HL-60 (cell line): Measurements from ENCODE around the gene COBL.

Experiments
- CTCF ChIP-seq: IDR thresholded peaks from one replicate; pipeline ENCODE4 v1.5.1; 2011; ENCODE audit warnings: low read length, control low read depth, inconsistent platforms; ENCODE audit not compliant: insufficient read depth
- TF ChIP-seq, protein P1 (sequence below): IDR thresholded peaks from 2 replicates; pipeline ENCODE4 v1.6.1; 2012; ENCODE audit warnings: low read depth; ENCODE audit not compliant: insufficient replicate concordance

DNA sequence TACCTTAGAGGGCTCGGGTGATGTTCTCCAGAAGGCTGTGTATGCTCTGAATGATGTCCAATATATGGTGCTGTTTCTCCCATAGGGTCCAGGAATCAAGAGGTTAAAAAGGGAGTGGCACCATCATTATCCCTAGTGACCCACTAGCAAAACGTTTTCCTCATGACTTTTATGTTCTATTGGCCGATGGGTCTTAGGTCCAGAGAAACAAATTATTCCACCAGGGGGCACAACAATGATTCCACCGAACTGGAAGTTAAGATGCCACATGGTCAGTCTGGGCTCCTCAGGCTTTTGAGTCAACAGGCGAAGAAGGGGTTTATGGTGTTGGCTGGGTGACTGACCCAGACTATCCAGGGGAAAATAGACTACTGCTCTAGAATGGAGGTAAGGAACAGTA lies 256.1 kb downstream of the COBL start:
- no peak for TF ChIP-seq CTCF
- TF ChIP-seq, protein P1, sequence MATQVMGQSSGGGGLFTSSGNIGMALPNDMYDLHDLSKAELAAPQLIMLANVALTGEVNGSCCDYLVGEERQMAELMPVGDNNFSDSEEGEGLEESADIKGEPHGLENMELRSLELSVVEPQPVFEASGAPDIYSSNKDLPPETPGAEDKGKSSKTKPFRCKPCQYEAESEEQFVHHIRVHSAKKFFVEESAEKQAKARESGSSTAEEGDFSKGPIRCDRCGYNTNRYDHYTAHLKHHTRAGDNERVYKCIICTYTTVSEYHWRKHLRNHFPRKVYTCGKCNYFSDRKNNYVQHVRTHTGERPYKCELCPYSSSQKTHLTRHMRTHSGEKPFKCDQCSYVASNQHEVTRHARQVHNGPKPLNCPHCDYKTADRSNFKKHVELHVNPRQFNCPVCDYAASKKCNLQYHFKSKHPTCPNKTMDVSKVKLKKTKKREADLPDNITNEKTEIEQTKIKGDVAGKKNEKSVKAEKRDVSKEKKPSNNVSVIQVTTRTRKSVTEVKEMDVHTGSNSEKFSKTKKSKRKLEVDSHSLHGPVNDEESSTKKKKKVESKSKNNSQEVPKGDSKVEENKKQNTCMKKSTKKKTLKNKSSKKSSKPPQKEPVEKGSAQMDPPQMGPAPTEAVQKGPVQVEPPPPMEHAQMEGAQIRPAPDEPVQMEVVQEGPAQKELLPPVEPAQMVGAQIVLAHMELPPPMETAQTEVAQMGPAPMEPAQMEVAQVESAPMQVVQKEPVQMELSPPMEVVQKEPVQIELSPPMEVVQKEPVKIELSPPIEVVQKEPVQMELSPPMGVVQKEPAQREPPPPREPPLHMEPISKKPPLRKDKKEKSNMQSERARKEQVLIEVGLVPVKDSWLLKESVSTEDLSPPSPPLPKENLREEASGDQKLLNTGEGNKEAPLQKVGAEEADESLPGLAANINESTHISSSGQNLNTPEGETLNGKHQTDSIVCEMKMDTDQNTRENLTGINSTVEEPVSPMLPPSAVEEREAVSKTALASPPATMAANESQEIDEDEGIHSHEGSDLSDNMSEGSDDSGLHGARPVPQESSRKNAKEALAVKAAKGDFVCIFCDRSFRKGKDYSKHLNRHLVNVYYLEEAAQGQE, result no peak
